Activated T-helper 17 cell treated with anti-CD3 and anti-CD28 coated beads, Interleukin-2, amount 50 U/mL, for 72 hours (primary cell): Measurements from ENCODE around the gene DCPS. TPM values are rescaled to one million over a fixed set of nuclear protein-coding genes. Genes with fewer than 3 reads are reported as not detected.
"Not testable (repeated sequence)": the region's sequence is repeated elsewhere in the genome, so short reads cannot be mapped to it uniquely, and the experiment has no call there.

Experiments used
- ATAC-seq: fragments of 150-1000 bp; cut with Tn5 transposase; replicated peaks from 2 replicates; pipeline ENCODE4 v1.10.0; 2021; ENCODE audit warnings: mild to moderate bottlenecking, moderate library complexity
- H3K27ac Mint-ChIP-seq: one replicate; pipeline ENCODE4 v1.8.0; 2022; ENCODE audit warnings: mixed read lengths
- H3K27me3 Mint-ChIP-seq: one replicate; pipeline ENCODE4 v1.8.0; 2022; ENCODE audit warnings: mixed read lengths
- H3K36me3 Mint-ChIP-seq: one replicate; pipeline ENCODE4 v1.8.0; 2022; ENCODE audit warnings: low read depth, mild to moderate bottlenecking, mixed read lengths
- H3K4me1 Mint-ChIP-seq: one replicate; pipeline ENCODE4 v1.8.0; 2022; ENCODE audit warnings: mixed read lengths
- H3K4me3 Mint-ChIP-seq: one replicate; pipeline ENCODE4 v1.8.0; 2022; ENCODE audit warnings: mild to moderate bottlenecking, mixed read lengths
- H3K9me3 Mint-ChIP-seq: one replicate; pipeline ENCODE4 v1.8.0; 2022; ENCODE audit warnings: mixed read lengths
- total RNA-seq, 2 donors: library from RNA; stranded (reverse); gene quantifications; one replicate each; pipeline ENCODE4 v1.2.3, GENCODE V29; 2022

Gene DCPS
- total RNA-seq, 2 donors from 2014 or later, result 28.1 to 47.5 TPM

DNA sequence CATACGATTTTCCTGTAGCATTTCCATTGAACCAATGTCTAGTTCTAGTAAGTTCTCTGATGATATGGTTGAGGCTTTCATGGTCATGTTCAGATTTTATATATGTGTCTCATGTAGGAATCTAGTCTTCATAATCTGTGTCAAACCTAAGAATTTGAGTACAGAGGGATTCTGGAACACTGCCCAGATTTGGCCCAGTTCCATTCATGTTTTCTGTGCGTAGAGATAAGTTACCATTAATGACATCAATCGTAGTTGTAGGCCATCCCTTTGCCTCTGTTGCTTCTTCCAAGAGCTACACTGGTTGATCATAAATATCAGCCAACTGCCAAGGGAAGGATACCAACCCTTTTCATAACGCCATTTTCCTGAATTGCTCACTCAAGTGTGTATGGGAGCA is 74.9 kb downstream of the DCPS start:
- ATAC-seq, result no peak
- Mint-ChIP-seq H3K27ac (no peak overlapping the region), H3K4me3 (no peak overlapping the region), H3K9me3 (no peaks in the 10 kb centered on the region), H3K27me3 (no peaks in the 10 kb centered on the region), H3K36me3 (no peaks in the 10 kb centered on the region), H3K4me1 (no peaks in the 10 kb centered on the region)

DNA sequence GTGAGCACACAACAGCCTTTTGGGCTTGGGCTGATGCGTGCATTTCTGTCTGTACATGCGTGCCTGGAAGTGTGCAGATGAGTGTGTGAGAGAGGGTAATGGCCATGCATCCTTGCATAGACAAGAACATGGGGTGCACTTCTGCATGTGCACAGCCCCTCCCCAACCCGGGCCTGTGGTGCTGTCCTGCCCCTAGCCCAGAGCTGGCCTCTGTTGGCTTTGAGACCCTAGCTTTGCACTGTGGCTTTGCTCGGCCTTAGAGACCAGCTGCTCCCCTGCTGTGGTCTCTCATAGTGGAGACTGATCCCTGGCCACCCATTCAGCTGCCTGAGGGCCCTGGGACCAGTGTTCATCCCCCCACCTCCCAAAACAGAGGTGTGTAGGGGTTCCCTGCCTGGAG is 77.0 kb downstream of the DCPS start:
- H3K4me1 Mint-ChIP-seq, result no peaks in the 10 kb centered on the region
- ATAC-seq, result no peak
- no peak overlapping the region for H3K4me3 Mint-ChIP-seq
- no peaks in the 10 kb centered on the region for H3K36me3 Mint-ChIP-seq
- H3K9me3 Mint-ChIP-seq, result no peaks in the 10 kb centered on the region
- H3K27me3 Mint-ChIP-seq, result no peaks in the 10 kb centered on the region
- H3K27ac Mint-ChIP-seq, result no peak overlapping the region

DNA sequence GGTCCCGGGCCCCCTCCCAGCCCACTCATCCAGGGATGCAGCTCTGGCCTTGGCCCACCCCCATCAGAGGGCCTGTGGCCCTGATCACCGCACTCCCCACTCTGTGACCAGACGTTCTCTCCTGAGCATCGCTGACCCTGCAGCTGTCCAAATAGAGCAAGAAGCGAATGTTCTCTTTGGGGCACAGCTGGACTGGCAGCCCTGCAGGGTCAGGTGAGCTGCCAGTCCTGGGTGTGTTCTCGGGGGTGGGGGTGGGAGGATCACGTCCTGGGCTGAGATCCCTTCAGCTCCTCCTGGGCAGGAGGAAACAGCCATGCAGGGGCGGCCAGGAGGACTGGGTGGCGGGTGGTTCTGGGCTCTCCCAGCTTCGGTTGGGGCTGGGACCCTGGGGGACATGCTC is 78.1 kb downstream of the DCPS start:
- ATAC-seq, H3K36me3 Mint-ChIP-seq, H3K9me3 Mint-ChIP-seq, H3K4me3 Mint-ChIP-seq, H3K4me1 Mint-ChIP-seq, H3K27me3 Mint-ChIP-seq, H3K27ac Mint-ChIP-seq: not testable (repeated sequence)

DNA sequence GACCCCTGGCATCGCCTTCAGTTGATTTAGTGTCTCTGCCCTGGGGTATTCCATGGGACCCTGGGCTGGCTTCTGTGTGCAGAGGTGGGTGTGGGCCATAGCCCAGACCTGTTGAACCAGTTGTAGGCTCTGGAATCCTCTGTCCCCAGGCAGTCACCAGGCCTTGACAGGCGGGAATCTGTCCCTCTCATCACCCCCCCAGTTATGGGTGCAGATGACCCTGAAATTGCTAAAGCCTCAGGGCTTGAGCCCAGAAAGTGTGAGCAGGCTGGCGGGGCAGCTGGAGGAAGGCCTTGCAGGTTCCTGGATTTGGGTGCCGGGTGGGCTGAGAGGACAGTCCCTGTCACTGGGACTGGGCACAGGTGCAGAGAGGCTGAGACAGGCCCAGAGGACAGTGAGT is 78.8 kb downstream of the DCPS start:
- not testable (repeated sequence) for H3K9me3 Mint-ChIP-seq, H3K4me1 Mint-ChIP-seq, H3K27ac Mint-ChIP-seq, H3K4me3 Mint-ChIP-seq, H3K27me3 Mint-ChIP-seq, ATAC-seq, H3K36me3 Mint-ChIP-seq

DNA sequence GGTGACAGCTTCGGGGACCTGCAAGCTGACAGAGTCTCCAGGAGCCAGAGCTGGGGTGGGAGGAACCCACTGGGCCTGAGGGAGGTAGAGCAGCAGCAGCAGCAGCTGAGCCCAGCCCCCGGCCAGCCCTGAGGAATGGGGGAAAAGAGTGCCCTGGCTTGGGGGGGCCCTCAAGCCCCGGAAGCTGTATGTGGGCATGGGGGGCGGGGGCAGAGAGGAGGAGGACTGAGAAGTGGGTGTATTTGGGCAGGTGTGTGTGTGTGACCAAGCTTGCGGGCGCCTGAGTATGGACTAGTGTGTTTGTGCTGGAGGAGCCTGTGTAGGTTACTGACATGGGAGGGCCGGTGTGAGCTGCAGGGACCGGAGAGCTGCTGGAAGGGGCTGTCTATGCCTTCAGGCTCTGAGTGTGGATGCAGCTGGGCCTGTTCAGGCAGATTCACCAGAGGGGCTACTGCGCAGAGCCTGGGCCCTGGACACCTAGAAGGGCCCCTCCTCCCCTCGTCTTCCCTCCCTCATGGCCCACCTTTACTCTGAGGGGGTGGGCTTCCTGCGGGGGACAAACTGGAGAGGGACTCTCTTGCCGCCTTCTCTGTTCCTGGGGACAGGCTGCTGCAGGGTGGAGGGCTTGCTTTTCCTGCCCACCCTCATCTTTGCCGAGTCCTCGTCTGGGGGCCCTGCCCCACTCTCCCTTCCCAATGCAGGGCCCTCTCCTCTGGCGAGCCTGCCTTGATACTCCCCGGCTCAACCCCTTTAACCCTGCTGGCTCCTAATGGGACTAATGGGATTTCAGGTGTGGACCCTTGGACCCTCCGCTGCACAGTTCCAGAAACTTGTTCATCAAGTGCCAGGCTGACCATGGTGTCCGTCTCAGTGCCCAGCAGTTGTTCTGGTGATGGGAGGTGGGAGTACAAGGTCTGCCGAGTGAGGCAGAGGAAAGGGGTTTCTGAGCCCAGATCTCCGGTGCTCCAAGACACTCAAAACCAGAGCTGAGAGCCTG is 79.8 kb downstream of the DCPS start:
- H3K9me3 Mint-ChIP-seq, result no peaks in the 10 kb centered on the region
- no peak for ATAC-seq
- no peak overlapping the region for H3K27ac Mint-ChIP-seq

DNA sequence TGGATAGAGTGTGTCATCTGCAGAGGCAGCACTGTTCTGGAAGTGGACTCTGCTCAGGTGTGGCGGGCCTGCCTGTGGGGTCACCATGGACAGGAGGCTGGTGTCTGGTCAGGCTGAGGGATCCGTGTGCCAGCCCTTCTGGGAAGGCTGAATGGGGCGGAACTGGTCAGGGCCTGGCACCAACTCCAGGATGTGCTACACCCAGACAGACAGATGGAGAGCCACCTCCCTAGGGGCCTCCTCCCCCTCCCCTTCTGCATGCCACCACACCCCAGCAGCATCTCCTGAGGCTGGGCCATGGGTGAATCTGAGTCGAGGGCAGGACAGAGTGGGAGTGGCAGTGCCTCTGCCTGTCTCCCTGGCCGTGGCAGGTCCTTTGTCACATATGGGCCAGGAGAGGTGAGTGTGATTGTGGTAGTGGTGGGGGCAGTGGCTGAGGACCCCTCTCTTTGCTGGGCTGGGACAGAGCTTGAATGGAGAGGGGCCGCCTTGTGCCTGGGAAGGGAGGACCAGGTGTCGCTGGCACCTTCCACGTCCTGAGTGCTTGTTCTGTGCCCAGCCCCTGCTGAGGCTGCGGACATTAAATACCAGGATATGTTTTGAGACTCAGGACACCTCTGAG is 80.7 kb downstream of the DCPS start:
- Mint-ChIP-seq H3K4me1 (no peaks in the 10 kb centered on the region), H3K9me3 (no peaks in the 10 kb centered on the region), H3K36me3 (no peaks in the 10 kb centered on the region), H3K4me3 (no peak overlapping the region), H3K27me3 (no peaks in the 10 kb centered on the region), H3K27ac (no peak overlapping the region)
- no peak for ATAC-seq

More for the DNA sequence above, 79.8 kb downstream of the DCPS start:
- Mint-ChIP-seq H3K36me3 (no peaks in the 10 kb centered on the region), H3K4me3 (no peak overlapping the region), H3K27me3 (no peaks in the 10 kb centered on the region), H3K4me1 (no peaks in the 10 kb centered on the region)

DNA sequence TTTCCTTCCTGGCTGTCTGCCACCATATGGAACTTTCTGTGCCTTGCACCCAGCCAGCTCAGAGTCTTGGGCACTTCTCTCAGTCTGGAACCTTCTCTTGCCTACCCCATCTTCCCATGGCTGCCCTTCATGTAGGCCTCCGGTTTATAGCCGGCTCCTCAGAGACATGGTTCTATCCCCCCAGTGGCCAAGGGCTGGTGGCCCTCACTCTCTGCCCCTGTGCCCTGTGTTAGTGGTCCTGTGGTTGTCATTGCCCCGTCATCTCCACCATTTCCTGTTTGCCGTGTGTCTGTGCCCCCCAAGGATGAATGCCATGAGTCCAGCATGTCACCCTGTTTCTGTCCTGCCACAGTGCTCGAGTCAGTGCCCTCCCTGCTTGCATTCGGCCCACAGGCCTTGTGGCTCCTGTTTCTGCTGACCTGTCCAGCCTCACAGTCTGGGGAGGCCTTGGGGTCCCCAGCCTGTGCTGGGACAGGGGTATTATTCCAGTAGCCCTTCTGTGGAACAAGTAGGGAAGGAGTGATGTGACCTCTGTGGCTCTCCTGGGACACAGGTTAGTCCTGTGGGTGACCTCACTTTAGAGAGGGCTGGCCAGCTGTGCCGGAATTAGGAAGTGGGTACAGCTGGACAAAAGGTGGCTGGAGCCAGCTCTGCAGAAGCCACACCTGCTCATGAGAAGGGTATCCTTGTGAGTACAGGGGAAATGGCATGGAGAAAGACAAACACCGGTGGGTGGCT is 82.3 kb downstream of the DCPS start:
- H3K36me3 Mint-ChIP-seq, result no peaks in the 10 kb centered on the region
- H3K27me3 Mint-ChIP-seq, result no peaks in the 10 kb centered on the region
- H3K9me3 Mint-ChIP-seq, result no peaks in the 10 kb centered on the region
- H3K4me3 Mint-ChIP-seq, result no peak overlapping the region
- no peaks in the 10 kb centered on the region for H3K4me1 Mint-ChIP-seq
- no peak for ATAC-seq
- no peak overlapping the region for H3K27ac Mint-ChIP-seq

DNA sequence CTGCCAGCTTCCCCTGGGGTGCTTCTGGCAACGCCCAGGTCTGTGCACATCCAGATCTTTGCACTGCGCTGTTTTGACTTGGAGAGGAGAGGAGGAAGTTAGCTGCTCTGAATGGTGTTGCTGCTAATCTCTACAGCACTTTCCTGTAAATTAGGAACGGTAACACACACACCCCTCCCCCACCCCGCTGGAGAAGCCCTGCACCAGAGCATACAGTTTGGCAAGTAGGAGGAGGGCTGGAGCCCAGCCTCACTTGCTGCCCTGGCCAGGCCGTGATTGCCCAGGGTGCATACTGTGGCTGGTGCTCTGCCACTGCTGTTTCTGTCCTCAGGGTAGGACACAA is 82.8 kb downstream of the DCPS start:
- not testable (repeated sequence) for ATAC-seq, H3K27ac Mint-ChIP-seq, H3K4me3 Mint-ChIP-seq, H3K27me3 Mint-ChIP-seq, H3K4me1 Mint-ChIP-seq, H3K36me3 Mint-ChIP-seq, H3K9me3 Mint-ChIP-seq

DNA sequence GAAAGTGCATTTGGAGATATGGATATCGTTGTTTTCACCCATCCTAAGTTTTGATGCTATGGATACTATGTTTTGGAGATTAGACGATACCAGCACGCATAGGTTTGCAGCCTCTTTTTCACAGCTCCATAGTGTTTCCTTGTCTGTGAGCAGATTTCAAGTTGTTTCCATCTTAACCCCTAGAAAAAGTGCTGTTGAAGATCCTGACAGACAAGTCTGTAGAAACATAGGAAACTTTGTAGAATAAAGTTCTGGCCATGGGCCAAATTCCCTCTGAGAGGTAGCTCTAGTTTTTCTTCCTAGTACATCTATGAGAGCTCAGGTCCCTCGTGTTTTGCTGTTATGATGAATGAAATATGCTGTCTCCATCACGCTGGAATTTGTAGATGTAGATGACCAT is 84.0 kb downstream of the DCPS start:
- ATAC-seq, result no peak
- Mint-ChIP-seq H3K27ac (no peak overlapping the region), H3K4me3 (no peak overlapping the region), H3K36me3 (no peaks in the 10 kb centered on the region), H3K27me3 (no peaks in the 10 kb centered on the region), H3K4me1 (no peaks in the 10 kb centered on the region), H3K9me3 (no peaks in the 10 kb centered on the region)

DNA sequence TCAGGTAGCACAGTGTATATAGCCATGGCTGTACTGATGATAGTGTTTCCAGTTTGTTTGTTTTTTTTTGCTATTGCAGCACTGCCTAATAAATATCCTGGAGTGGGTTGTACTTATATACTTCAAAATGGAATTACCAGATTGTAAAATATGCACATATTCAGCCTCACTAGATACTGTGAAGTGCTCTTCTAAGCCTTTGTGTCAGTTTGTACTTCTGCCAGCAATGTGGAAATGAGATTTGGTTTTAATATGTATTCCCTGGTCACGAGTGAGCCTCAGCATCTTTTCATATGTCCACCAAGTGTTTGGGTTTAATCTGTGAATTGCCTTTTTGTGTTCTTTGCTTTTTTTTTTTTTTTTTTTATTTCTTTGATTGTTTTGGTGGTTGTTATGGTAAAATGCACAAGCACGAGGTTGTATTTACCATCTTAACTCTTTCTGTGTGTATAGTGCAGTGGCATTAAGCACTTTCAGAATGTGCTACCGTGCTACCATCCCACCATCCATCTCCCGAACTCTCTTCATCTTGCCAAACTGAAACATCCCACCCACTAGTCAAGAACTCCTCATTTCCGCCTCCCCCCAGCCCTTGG is 86.5 kb downstream of the DCPS start:
- Mint-ChIP-seq H3K27ac (no peak overlapping the region), H3K4me3 (no peak overlapping the region), H3K4me1 (no peaks in the 10 kb centered on the region), H3K9me3 (no peaks in the 10 kb centered on the region), H3K27me3 (no peaks in the 10 kb centered on the region), H3K36me3 (no peaks in the 10 kb centered on the region)
- ATAC-seq, result no peak

DNA sequence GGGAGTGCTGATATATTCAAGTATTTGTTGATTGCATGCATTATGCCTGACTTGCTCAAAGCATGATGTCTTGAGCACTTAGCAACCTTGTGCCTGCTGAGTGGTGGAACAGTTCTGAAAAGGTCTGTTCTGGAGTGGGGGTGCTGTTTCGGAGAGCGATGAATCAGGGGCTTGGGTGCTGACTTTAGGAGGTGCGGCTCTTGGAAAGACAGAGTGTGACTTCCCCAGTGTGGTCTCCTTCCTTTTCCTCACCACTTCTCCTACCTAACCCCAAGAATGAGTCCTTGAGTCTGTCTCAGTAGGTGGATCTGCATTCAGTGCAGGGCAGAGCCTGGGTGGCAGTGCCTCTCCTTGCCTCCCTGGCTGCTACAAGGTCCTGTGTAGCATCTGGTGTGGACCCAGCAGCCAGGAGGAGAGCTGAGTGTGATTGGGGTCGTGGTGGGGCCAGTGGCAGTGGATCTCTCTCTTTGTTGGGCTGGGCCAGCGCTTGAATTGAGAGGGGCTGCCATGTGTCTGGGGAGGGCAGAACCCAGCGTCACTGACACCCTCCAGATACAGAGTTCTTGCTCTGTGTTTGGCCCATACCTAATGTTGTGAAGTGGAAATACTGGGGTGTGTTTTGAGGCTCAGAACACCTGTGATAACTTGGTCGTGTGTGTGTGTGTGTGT is 87.6 kb downstream of the DCPS start:
- no peak overlapping the region for H3K27ac Mint-ChIP-seq
- no peaks in the 10 kb centered on the region for H3K4me1 Mint-ChIP-seq
- H3K9me3 Mint-ChIP-seq, result no peaks in the 10 kb centered on the region
- no peak for ATAC-seq
- H3K36me3 Mint-ChIP-seq, result no peaks in the 10 kb centered on the region
- no peaks in the 10 kb centered on the region for H3K27me3 Mint-ChIP-seq
- no peak overlapping the region for H3K4me3 Mint-ChIP-seq

DNA sequence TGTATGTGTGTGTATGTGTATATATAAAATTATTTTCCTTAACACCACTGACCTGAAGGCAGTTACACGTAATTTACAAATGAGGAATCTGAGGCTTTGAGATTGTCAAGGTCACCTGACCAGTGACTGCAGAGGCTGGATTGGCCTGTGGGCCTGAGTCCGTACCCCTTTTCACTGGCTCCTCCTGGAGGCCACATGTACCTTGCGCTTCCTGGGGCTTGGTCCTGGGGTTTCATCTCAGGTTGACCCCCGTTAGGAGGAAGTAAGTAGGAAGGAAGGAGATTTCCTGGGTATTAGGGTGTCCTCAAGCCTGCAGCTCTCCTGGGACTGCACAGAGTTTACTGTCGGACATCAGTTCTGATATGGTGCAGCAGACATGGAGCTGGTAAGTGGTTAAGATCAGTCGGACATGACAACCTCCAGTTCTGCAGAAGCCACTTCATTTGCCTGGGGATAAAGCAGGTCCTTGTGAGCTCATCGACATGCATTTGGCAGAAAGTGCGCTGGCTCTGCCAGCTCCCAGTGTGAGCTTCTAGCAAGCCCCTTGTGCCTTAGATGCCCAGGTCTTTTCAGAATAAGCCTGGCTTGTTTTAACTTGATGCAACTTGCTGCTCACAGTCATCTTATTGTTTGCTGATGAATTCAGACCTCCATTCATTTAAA is 88.2 kb downstream of the DCPS start:
- no peak overlapping the region for H3K27ac Mint-ChIP-seq
- no peaks in the 10 kb centered on the region for H3K27me3 Mint-ChIP-seq
- no peaks in the 10 kb centered on the region for H3K36me3 Mint-ChIP-seq
- no peaks in the 10 kb centered on the region for H3K4me1 Mint-ChIP-seq
- ATAC-seq, result no peak
- no peak overlapping the region for H3K4me3 Mint-ChIP-seq
- H3K9me3 Mint-ChIP-seq, result no peaks in the 10 kb centered on the region

DNA sequence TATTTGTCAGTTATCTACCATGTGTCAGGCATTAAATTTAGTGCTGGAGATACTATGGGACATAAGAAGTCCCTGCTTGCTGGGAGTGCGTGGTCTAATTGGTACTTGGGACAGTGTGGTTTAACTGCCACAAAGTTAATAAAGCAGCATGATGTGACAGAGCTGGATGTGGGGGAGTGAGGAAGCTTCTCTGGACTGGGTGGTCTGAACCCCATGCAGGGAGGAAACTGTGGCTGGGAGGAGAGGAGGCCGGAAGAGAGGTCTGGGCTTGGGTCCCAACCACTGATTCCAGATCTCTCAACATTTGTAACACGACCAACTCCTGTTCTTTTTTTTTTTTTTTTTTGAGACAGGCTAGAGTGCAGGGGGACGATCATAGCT is 88.8 kb downstream of the DCPS start:
- H3K36me3 Mint-ChIP-seq, result no peaks in the 10 kb centered on the region
- no peaks in the 10 kb centered on the region for H3K27me3 Mint-ChIP-seq

DNA sequence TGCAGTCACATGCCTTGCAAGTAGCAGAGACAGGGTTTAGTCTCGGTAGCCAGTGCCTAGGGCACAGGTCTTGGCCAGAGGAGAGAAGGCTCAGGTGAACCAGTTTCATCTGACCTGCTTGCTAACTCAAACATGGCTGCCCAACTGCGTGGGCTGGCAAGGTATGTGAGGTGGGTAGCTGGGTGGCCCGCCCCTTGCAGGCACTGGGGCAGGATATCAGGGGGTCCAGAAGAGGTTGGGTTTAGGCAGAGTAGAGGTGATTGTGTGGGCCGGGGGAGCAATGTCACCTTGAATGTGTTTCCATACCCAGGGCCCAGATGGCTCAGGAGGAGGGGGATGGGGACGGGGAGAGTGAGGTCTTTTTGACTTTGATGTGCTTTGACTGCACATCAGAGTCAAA is 89.3 kb downstream of the DCPS start:
- no peak overlapping the region for H3K4me3 Mint-ChIP-seq
- H3K27ac Mint-ChIP-seq, result no peak overlapping the region
- no peaks in the 10 kb centered on the region for H3K4me1 Mint-ChIP-seq
- no peak for ATAC-seq
- no peaks in the 10 kb centered on the region for H3K27me3 Mint-ChIP-seq
- no peaks in the 10 kb centered on the region for H3K36me3 Mint-ChIP-seq
- no peaks in the 10 kb centered on the region for H3K9me3 Mint-ChIP-seq

More for the DNA sequence above, 88.8 kb downstream of the DCPS start:
- no peak for ATAC-seq
- H3K4me3 Mint-ChIP-seq, result no peak overlapping the region
- no peak overlapping the region for H3K27ac Mint-ChIP-seq
- no peaks in the 10 kb centered on the region for H3K9me3 Mint-ChIP-seq
- no peaks in the 10 kb centered on the region for H3K4me1 Mint-ChIP-seq
